Activated CD4-positive, alpha-beta T cell treated with anti-CD3 and anti-CD28 coated beads for 36 hours (primary cell): ENCODE results near the gene FMNL2. TPM values are rescaled to one million over a fixed set of nuclear protein-coding genes. Genes with fewer than 3 reads are reported as not detected.

Experiments used
- ATAC-seq: fragments of 200-7000 bp; cut with Tn5 transposase; one replicate; pipeline ENCODE4 v1.10.0; 2021; ENCODE audit warnings: mild to moderate bottlenecking, moderate library complexity
- CTCF ChIA-PET: fragments of 350-600 bp; sonication (Branson Sonifier 250); formaldehyde crosslinking; loops from one replicate; lab custom pipeline; 2021; ENCODE audit warnings: antibody characterized with exemption; lab: Charles Lee
- POLR2A ChIA-PET: fragments of 350-600 bp; sonication (Branson Sonifier 250); formaldehyde crosslinking; loops from one replicate; lab custom pipeline; 2021; ENCODE audit warnings: antibody characterized with exemption, inconsistent platforms; lab: Charles Lee
- DNase-seq: peaks from one replicate; pipeline ENCODE4 v3.0.0-alpha.2; 2020
- H3K27ac Mint-ChIP-seq: one replicate; pipeline ENCODE4 v1.8.0; 2021; ENCODE audit warnings: mixed read lengths
- H3K27me3 Mint-ChIP-seq: one replicate; pipeline ENCODE4 v1.8.0; 2021; ENCODE audit warnings: mixed read lengths
- H3K36me3 Mint-ChIP-seq: one replicate; pipeline ENCODE4 v1.8.0; 2021; ENCODE audit warnings: low read depth, mixed read lengths
- H3K4me1 Mint-ChIP-seq: one replicate; pipeline ENCODE4 v1.8.0; 2021; ENCODE audit warnings: mixed read lengths
- H3K4me3 Mint-ChIP-seq: one replicate; pipeline ENCODE4 v1.8.0; 2021; ENCODE audit warnings: mild to moderate bottlenecking, moderate library complexity, mixed read lengths
- H3K9me3 Mint-ChIP-seq: one replicate; pipeline ENCODE4 v1.8.0; 2021; ENCODE audit warnings: low read depth, mixed read lengths
- intact Hi-C, 2 experiments: fragments of 100-400 bp; cut with DNase I in 1 of 2; cut with micrococcal nuclease in 1 of 2; formaldehyde crosslinking; loops; one replicate each; pipeline versions ENCODE4 v1.14.2 to v1.15.1; 2022 to 2024; cut with DNase I, micrococcal nuclease
- total RNA-seq, 2 experiments: library from RNA; stranded (reverse); gene quantifications; one replicate each; pipeline ENCODE4 v1.2.3, GENCODE V29; 2021

Gene FMNL2
- total RNA-seq, 2 experiments from 2014 or later, result 3.0 to 3.3 TPM

- H3K27me3 Mint-ChIP-seq, result peaks cover 12% of the 10 kb centered on the region
- ATAC-seq (no peak), DNase-seq (no peak)
- intact Hi-C loops, result no loop called here
- no peak overlapping the region for H3K4me3 Mint-ChIP-seq
- H3K9me3 Mint-ChIP-seq, result no peaks in the 10 kb centered on the region
- no peaks in the 10 kb centered on the region for H3K36me3 Mint-ChIP-seq
- POLR2A ChIA-PET, result no interaction called here
- no peak overlapping the region for H3K27ac Mint-ChIP-seq
- CTCF ChIA-PET, result interaction anchor here (0.9 kb wide), 1 partner anchor 180 kb away, joined by 3 read pairs; no protein-coding TSS in a partner anchor
- no peaks in the 10 kb centered on the region for H3K4me1 Mint-ChIP-seq
Measured at GRCh38 chr2:152342259-152343046, 7.5 kb downstream of the FMNL2 start.

GRCh38 chr2:152343426-152343825 is 8.5 kb downstream of the FMNL2 start:
- ChIA-PET CTCF (interaction anchor here (0.6 kb wide), 1 partner anchor 50 kb away, joined by 3 read pairs; no protein-coding TSS in a partner anchor), POLR2A (no interaction called here)
- H3K27ac Mint-ChIP-seq, result no peak overlapping the region
- intact Hi-C loops, result no loop called here
- no peak overlapping the region for H3K4me3 Mint-ChIP-seq
- H3K9me3 Mint-ChIP-seq, result no peaks in the 10 kb centered on the region
- no peaks in the 10 kb centered on the region for H3K36me3 Mint-ChIP-seq
- ATAC-seq, result no peak
- DNase-seq, result no peak
- H3K27me3 Mint-ChIP-seq, result peaks cover 6% of the 10 kb centered on the region
- H3K4me1 Mint-ChIP-seq, result no peaks in the 10 kb centered on the region

- ATAC-seq (no peak), DNase-seq (no peak)
- Mint-ChIP-seq H3K27me3 (peaks cover 2% of the 10 kb centered on the region), H3K36me3 (no peaks in the 10 kb centered on the region), H3K27ac (no peak overlapping the region), H3K9me3 (no peaks in the 10 kb centered on the region), H3K4me3 (no peak overlapping the region), H3K4me1 (no peaks in the 10 kb centered on the region)
- POLR2A ChIA-PET, result interaction anchor here (0.6 kb wide), 1 partner anchor 68 kb away, joined by 4 read pairs; no protein-coding TSS in a partner anchor
- intact Hi-C loops, result no loop called here
- CTCF ChIA-PET, result no interaction called here
Measured at GRCh38 chr2:152344579-152345195, 9.7 kb downstream of the FMNL2 start.

- Mint-ChIP-seq H3K27ac (no peak overlapping the region), H3K4me1 (no peaks in the 10 kb centered on the region), H3K4me3 (no peak overlapping the region), H3K9me3 (no peaks in the 10 kb centered on the region), H3K27me3 (peaks cover 2% of the 10 kb centered on the region), H3K36me3 (no peaks in the 10 kb centered on the region)
- no peak for ATAC-seq
- ChIA-PET CTCF (no interaction called here), POLR2A (interaction anchor here (0.6 kb wide), 1 partner anchor 218 kb away, joined by 5 read pairs; no protein-coding TSS in a partner anchor)
- intact Hi-C loops, result no loop called here
- no peak for DNase-seq
Measured at GRCh38 chr2:152347076-152347475, 12.1 kb downstream of the FMNL2 start.

- intact Hi-C loops, result no loop called here
- ATAC-seq, result no peak
Measured at GRCh38 chr2:152348388-152348787, 13.4 kb downstream of the FMNL2 start.

GRCh38 chr2:152349416-152349815 is 14.4 kb downstream of the FMNL2 start:
- no peak for DNase-seq
- ChIA-PET CTCF (no interaction called here), POLR2A (no interaction called here)
- no peak for ATAC-seq
- Mint-ChIP-seq H3K27ac (no peak overlapping the region), H3K4me1 (no peaks in the 10 kb centered on the region), H3K36me3 (no peaks in the 10 kb centered on the region), H3K9me3 (no peaks in the 10 kb centered on the region), H3K27me3 (no peaks in the 10 kb centered on the region), H3K4me3 (no peak overlapping the region)
- intact Hi-C loops, result no loop called here

More at GRCh38 chr2:152348388-152348787, 13.4 kb downstream of the FMNL2 start:
- Mint-ChIP-seq H3K4me3 (no peak overlapping the region), H3K36me3 (no peaks in the 10 kb centered on the region), H3K27ac (peak overlapping the region; percentile 20), H3K4me1 (no peaks in the 10 kb centered on the region), H3K27me3 (peaks cover 2% of the 10 kb centered on the region), H3K9me3 (no peaks in the 10 kb centered on the region)
- ChIA-PET POLR2A (no interaction called here), CTCF (no interaction called here)
- no peak for DNase-seq

- ATAC-seq (no peak), DNase-seq (no peak)
- Mint-ChIP-seq H3K4me1 (no peaks in the 10 kb centered on the region), H3K27ac (no peak overlapping the region), H3K27me3 (no peaks in the 10 kb centered on the region), H3K9me3 (no peaks in the 10 kb centered on the region), H3K36me3 (no peaks in the 10 kb centered on the region), H3K4me3 (no peak overlapping the region)
- CTCF ChIA-PET, result no interaction called here
- intact Hi-C loops, result no loop called here
- POLR2A ChIA-PET, result no interaction called here
Measured at GRCh38 chr2:152350155-152350679, 15.2 kb downstream of the FMNL2 start.

GRCh38 chr2:152352616-152353015 is 17.6 kb downstream of the FMNL2 start:
- intact Hi-C loops, result no loop called here
- ChIA-PET POLR2A (interaction anchor here (0.7 kb wide), 1 partner anchor 349 kb away, joined by 4 read pairs; no protein-coding TSS in a partner anchor), CTCF (interaction anchor here (0.6 kb wide), 1 partner anchor 19 kb away, joined by 3 read pairs; no protein-coding TSS in a partner anchor)

GRCh38 chr2:152353364-152353763 is 18.4 kb downstream of the FMNL2 start:
- intact Hi-C loops, result no loop called here
- Mint-ChIP-seq H3K36me3 (no peaks in the 10 kb centered on the region), H3K4me1 (no peaks in the 10 kb centered on the region), H3K27me3 (peaks cover 2% of the 10 kb centered on the region), H3K27ac (no peak overlapping the region), H3K9me3 (no peaks in the 10 kb centered on the region), H3K4me3 (no peak overlapping the region)
- CTCF ChIA-PET, result no interaction called here
- DNase-seq (no peak), ATAC-seq (no peak)
- POLR2A ChIA-PET, result no interaction called here

More at GRCh38 chr2:152352616-152353015, 17.6 kb downstream of the FMNL2 start:
- ATAC-seq (no peak), DNase-seq (no peak)
- no peak overlapping the region for H3K4me3 Mint-ChIP-seq
- H3K27me3 Mint-ChIP-seq, result no peaks in the 10 kb centered on the region
- H3K27ac Mint-ChIP-seq, result no peak overlapping the region
- H3K9me3 Mint-ChIP-seq, result no peaks in the 10 kb centered on the region
- no peaks in the 10 kb centered on the region for H3K4me1 Mint-ChIP-seq
- no peaks in the 10 kb centered on the region for H3K36me3 Mint-ChIP-seq

- Mint-ChIP-seq H3K27me3 (peaks cover 2% of the 10 kb centered on the region), H3K36me3 (no peaks in the 10 kb centered on the region), H3K27ac (no peak overlapping the region), H3K4me1 (no peaks in the 10 kb centered on the region), H3K9me3 (no peaks in the 10 kb centered on the region), H3K4me3 (no peak overlapping the region)
- no peak for DNase-seq
- POLR2A ChIA-PET, result no interaction called here
- CTCF ChIA-PET, result no interaction called here
- intact Hi-C loops, result no loop called here
- ATAC-seq, result no peak
Measured at GRCh38 chr2:152354069-152354755, 19.2 kb downstream of the FMNL2 start.

GRCh38 chr2:152354909-152355308 is 19.9 kb downstream of the FMNL2 start:
- no peaks in the 10 kb centered on the region for H3K4me1 Mint-ChIP-seq
- H3K4me3 Mint-ChIP-seq, result no peak overlapping the region
- no peaks in the 10 kb centered on the region for H3K36me3 Mint-ChIP-seq
- H3K27me3 Mint-ChIP-seq, result peaks cover 2% of the 10 kb centered on the region
- no peak overlapping the region for H3K27ac Mint-ChIP-seq
- ChIA-PET CTCF (no interaction called here), POLR2A (no interaction called here)
- intact Hi-C loops, result no loop called here
- no peaks in the 10 kb centered on the region for H3K9me3 Mint-ChIP-seq
- DNase-seq, result no peak
- no peak for ATAC-seq
